BJ (cell line): Measurements from ENCODE around the gene SEC24C. TPM values are rescaled to one million over a fixed set of nuclear protein-coding genes. Genes with fewer than 3 reads are reported as not detected.
A peak's percentile ranks its signal among the peaks of the same experiment; 100 is the strongest.
"Not testable (repeated sequence)": the region's sequence is repeated elsewhere in the genome, so short reads cannot be mapped to it uniquely, and the experiment has no call there.

Experiments used
- CTCF ChIA-PET: fragments of 350-600 bp; formaldehyde crosslinking; extraction: SDS; loops from one replicate; lab custom pipeline; 2021; ENCODE audit warnings: antibody characterized with exemption, inconsistent platforms; lab: Yijun Ruan, JAX
- POLR2A ChIA-PET: fragments of 300-600 bp; sonication (Branson Sonifier 250); formaldehyde crosslinking; extraction: SDS; loops from one replicate; lab custom pipeline; 2021; ENCODE audit warnings: antibody characterized with exemption; lab: Charles Lee
- DNase-seq: peaks from one replicate; pipeline ENCODE4 v3.0.0-alpha.2; 2011; ENCODE audit warnings: low read depth
- H3K27me3 ChIP-seq: 2 replicates; pipeline ENCODE4 v1.6.0; 2011; ENCODE audit warnings: low read length; ENCODE audit not compliant: control insufficient read depth, insufficient read depth
- H3K36me3 ChIP-seq: 2 replicates; pipeline ENCODE4 v1.5.1; 2011; ENCODE audit warnings: low read length; ENCODE audit not compliant: control insufficient read depth, insufficient read depth
- H3K4me3 ChIP-seq: 2 replicates; pipeline ENCODE4 v1.5.1; 2011; ENCODE audit warnings: low read depth, mild to moderate bottlenecking, control low read depth, low read length
- CTCF ChIP-seq: IDR thresholded peaks from 2 replicates; pipeline ENCODE4 v1.5.1; 2011; ENCODE audit warnings: low read depth, mild to moderate bottlenecking, control low read depth, inconsistent platforms, low read length, moderate library complexity; ENCODE audit not compliant: insufficient read depth
- polyA plus RNA-seq: library from polyadenylated mRNA; depleted of rRNA; stranded (reverse); fragments of >200 nt; gene quantifications from 2 replicates; pipeline ENCODE4 v1.2.3, GENCODE V29; 2011

Gene SEC24C
- polyA plus RNA-seq, 1 experiment: 92.2 TPM

GRCh38 chr10:73785721-73786511 lies 41.7 kb downstream of the SEC24C start:
- CTCF ChIA-PET: interaction anchor here (0.6 to 1.7 kb wide), 5 partner anchors 15 to 155 kb away, joined by 3 to 6 read pairs (median 4); no protein-coding TSS in a partner anchor
- no peak for TF ChIP-seq CTCF
- H3K36me3 ChIP-seq: peaks cover 21% of the 10 kb centered on the region
- DNase-seq: no peak
- H3K27me3 ChIP-seq: no peaks in the 10 kb centered on the region
- H3K4me3 ChIP-seq: peak overlapping the region; percentile 74
- POLR2A ChIA-PET: no interaction called here

GRCh38 chr10:73786512-73786885 lies 42.3 kb downstream of the SEC24C start:
- DNase-seq: no peak
- CTCF ChIA-PET: interaction anchor here (0.6 to 1.7 kb wide), 5 partner anchors 15 to 154 kb away, joined by 3 to 6 read pairs (median 4); no protein-coding TSS in a partner anchor
- POLR2A ChIA-PET: no interaction called here
- H3K27me3 ChIP-seq: no peaks in the 10 kb centered on the region
- peaks cover 27% of the 10 kb centered on the region for H3K36me3 ChIP-seq
- H3K4me3 ChIP-seq: peak overlapping the region; percentile 74
- no peak for TF ChIP-seq CTCF

GRCh38 chr10:73787031-73787800 lies 43.0 kb downstream of the SEC24C start:
- POLR2A ChIA-PET, H3K4me3 ChIP-seq, H3K27me3 ChIP-seq, DNase-seq: not testable (repeated sequence)
- CTCF ChIA-PET: interaction anchor here (1.7 kb wide), 1 partner anchor 93 kb away, joined by 6 read pairs; no protein-coding TSS in a partner anchor
- peaks cover 34% of the 10 kb centered on the region for H3K36me3 ChIP-seq

- Histone ChIP-seq H3K36me3 (peaks cover 52% of the 10 kb centered on the region), H3K4me3 (no peak overlapping the region), H3K27me3 (no peaks in the 10 kb centered on the region)
- no peak for DNase-seq
- TF ChIP-seq CTCF: no peak
- ChIA-PET CTCF (no interaction called here), POLR2A (no interaction called here)
Observed at GRCh38 chr10:73788864-73789658, 44.9 kb downstream of the SEC24C start.

GRCh38 chr10:73789659-73790055 lies 45.5 kb downstream of the SEC24C start:
- peaks cover 57% of the 10 kb centered on the region for H3K36me3 ChIP-seq
- no peak for TF ChIP-seq CTCF
- ChIA-PET CTCF (no interaction called here), POLR2A (no interaction called here)
- no peak overlapping the region for H3K4me3 ChIP-seq
- H3K27me3 ChIP-seq: no peaks in the 10 kb centered on the region
- DNase-seq: no peak
